Natural killer cell (primary cell): ENCODE measurements around the gene NTSR2. TPM values are rescaled to one million over a fixed set of nuclear protein-coding genes. Genes with fewer than 3 reads are reported as not detected.

Experiments used
- ATAC-seq, 3 donors: fragments of 150-1000 bp in 2 of 3; fragments of 200-7000 bp in 1 of 3; cut with Tn5 transposase; 1 replicate in 1 of 3; 2 replicates in 2 of 3; pipeline ENCODE4 v1.10.0; 2021; ENCODE audit warnings: mild to moderate bottlenecking in 2 of 3, moderate library complexity in 2 of 3
- DNase-seq, 2 donors: peaks; one replicate each; pipeline versions ENCODE4 v3.0.0 to v3.0.0-alpha.2; 2013 to 2021; ENCODE audit warnings: mixed read lengths in 1 of 2
- H3K27ac ChIP-seq: one replicate; pipeline ENCODE4 v1.5.1; 2013; ENCODE audit warnings: mild to moderate bottlenecking, low read length
- H3K27me3 ChIP-seq: one replicate; pipeline ENCODE4 v1.6.1; 2013; ENCODE audit warnings: low read length; ENCODE audit not compliant: control insufficient read depth, insufficient read depth
- H3K36me3 ChIP-seq: one replicate; pipeline ENCODE4 v1.6.1; 2013; ENCODE audit warnings: low read length; ENCODE audit not compliant: control insufficient read depth, insufficient read depth
- H3K4me1 ChIP-seq: one replicate; pipeline ENCODE4 v1.6.1; 2013; ENCODE audit warnings: low read length; ENCODE audit not compliant: control insufficient read depth, insufficient read depth
- H3K4me3 ChIP-seq: one replicate; pipeline ENCODE4 v1.5.1; 2013; ENCODE audit warnings: low read length
- H3K9me3 ChIP-seq: one replicate; pipeline ENCODE4 v1.6.1; 2013; ENCODE audit warnings: low read length; ENCODE audit not compliant: control insufficient read depth, insufficient read depth
- H3K27ac Mint-ChIP-seq, 2 donors: one replicate each; pipeline ENCODE4 v1.8.0; 2022; ENCODE audit warnings: mild to moderate bottlenecking in 2 of 2, mixed read lengths in 2 of 2, moderate library complexity in 1 of 2
- H3K27me3 Mint-ChIP-seq, 2 donors: one replicate each; pipeline ENCODE4 v1.8.0; 2022; ENCODE audit warnings: low read depth in 2 of 2, mixed read lengths in 2 of 2
- H3K36me3 Mint-ChIP-seq: one replicate; pipeline ENCODE4 v1.8.0; 2022; ENCODE audit warnings: mixed read lengths
- H3K4me1 Mint-ChIP-seq, 2 donors: one replicate each; pipeline ENCODE4 v1.8.0; 2022; ENCODE audit warnings: mixed read lengths in 2 of 2
- H3K4me3 Mint-ChIP-seq: one replicate; pipeline ENCODE4 v1.8.0; 2022; ENCODE audit warnings: mild to moderate bottlenecking, moderate library complexity, mixed read lengths
- H3K9me3 Mint-ChIP-seq, 2 donors: one replicate each; pipeline ENCODE4 v1.8.0; 2022; ENCODE audit warnings: mixed read lengths in 2 of 2
- WGBS: methylation state at CpG from one replicate; pipeline ENCODE4 v1.1.7; 2013; ENCODE audit warnings: missing lambda C conversion rate; ENCODE audit not compliant: insufficient coverage; 5-methylcytosine and 5-hydroxymethylcytosine counted together
- intact Hi-C: fragments of 100-400 bp; cut with micrococcal nuclease; formaldehyde crosslinking; loops from one replicate; pipeline ENCODE4 v1.14.2; 2022
- total RNA-seq, 4 donors: library from RNA; stranded (reverse); fragments of 120-200 nt in 1 of 4; gene quantifications; one replicate each; pipeline versions ENCODE4 v1.2.3 to v1.2.4, GENCODE V29; 2013 to 2022
- TF ChIP-seq, protein P1 (sequence below): fragments of 200-600 bp; IDR thresholded peaks from one replicate; pipeline ENCODE4 v1.8.0; 2022; ENCODE audit warnings: antibody characterized with exemption

The NTSR2 gene
- total RNA-seq, 3 donors from 2014 or later (not counting 1 experiment from before 2014, with no cell fraction given): not detected

DNA sequence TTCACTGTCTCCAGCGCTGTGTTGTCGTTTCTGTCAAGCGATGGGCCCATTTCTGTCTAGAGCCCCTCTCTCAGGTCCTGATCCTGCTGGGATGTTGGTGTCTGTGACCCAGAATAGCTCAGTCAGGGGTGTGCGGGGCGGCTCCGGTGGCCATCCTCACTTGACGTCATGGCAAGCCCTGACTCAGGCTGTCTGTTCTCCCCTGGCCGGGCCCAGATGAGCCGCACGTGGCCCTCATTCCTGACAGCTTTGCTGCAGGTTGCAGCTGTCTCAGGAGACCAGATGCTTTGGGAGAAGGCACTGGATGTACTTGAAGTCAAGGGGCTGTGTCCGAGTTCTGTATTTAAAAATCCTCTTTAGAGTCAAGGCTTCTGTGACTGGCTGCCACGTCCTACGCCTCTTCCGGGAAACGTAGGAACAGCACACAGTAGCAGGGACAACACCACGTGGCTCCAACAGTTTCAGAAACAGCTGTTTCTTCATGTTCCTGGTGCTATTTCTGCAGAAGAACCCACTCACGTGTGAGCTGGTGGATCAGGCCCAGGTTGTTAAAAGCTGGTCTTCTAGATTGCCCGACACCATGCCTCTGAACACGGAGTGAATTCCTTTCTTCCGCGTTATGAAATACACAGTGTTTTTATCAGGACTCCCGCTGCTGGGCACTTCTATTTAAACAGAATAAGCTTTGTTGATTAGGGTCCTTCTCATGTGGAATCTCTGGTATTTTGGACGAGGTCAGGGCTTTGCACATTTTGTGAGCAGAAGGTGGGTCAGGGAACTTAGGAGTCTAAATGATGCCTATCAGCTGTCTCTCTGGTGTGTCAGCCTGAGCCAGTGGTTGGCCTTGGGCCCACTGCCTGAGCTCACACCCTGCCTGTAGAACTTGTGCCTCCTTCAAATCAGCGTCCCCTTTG, 28.3 kb upstream of the NTSR2 start:
- Mint-ChIP-seq H3K4me1 (no peaks in the 10 kb centered on the region), H3K27me3 (no peaks in the 10 kb centered on the region), H3K4me3 (no peak overlapping the region), H3K9me3 (no peaks in the 10 kb centered on the region), H3K27ac (no peak overlapping the region), H3K36me3 (no peaks in the 10 kb centered on the region)
- H3K36me3 ChIP-seq: no peaks in the 10 kb centered on the region
- no peak overlapping the region for H3K27ac ChIP-seq
- peaks cover 9% of the 10 kb centered on the region for H3K4me1 ChIP-seq
- H3K27me3 ChIP-seq: no peaks in the 10 kb centered on the region
- no peak for ATAC-seq
- WGBS: 77% methylated on average over 24 of the region's 24 CpGs
- intact Hi-C loops: no loop called here
- H3K4me3 ChIP-seq: no peak overlapping the region
- no peak for DNase-seq
- TF ChIP-seq, protein P1, sequence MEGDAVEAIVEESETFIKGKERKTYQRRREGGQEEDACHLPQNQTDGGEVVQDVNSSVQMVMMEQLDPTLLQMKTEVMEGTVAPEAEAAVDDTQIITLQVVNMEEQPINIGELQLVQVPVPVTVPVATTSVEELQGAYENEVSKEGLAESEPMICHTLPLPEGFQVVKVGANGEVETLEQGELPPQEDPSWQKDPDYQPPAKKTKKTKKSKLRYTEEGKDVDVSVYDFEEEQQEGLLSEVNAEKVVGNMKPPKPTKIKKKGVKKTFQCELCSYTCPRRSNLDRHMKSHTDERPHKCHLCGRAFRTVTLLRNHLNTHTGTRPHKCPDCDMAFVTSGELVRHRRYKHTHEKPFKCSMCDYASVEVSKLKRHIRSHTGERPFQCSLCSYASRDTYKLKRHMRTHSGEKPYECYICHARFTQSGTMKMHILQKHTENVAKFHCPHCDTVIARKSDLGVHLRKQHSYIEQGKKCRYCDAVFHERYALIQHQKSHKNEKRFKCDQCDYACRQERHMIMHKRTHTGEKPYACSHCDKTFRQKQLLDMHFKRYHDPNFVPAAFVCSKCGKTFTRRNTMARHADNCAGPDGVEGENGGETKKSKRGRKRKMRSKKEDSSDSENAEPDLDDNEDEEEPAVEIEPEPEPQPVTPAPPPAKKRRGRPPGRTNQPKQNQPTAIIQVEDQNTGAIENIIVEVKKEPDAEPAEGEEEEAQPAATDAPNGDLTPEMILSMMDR: no peak
- H3K9me3 ChIP-seq: no peaks in the 10 kb centered on the region

DNA sequence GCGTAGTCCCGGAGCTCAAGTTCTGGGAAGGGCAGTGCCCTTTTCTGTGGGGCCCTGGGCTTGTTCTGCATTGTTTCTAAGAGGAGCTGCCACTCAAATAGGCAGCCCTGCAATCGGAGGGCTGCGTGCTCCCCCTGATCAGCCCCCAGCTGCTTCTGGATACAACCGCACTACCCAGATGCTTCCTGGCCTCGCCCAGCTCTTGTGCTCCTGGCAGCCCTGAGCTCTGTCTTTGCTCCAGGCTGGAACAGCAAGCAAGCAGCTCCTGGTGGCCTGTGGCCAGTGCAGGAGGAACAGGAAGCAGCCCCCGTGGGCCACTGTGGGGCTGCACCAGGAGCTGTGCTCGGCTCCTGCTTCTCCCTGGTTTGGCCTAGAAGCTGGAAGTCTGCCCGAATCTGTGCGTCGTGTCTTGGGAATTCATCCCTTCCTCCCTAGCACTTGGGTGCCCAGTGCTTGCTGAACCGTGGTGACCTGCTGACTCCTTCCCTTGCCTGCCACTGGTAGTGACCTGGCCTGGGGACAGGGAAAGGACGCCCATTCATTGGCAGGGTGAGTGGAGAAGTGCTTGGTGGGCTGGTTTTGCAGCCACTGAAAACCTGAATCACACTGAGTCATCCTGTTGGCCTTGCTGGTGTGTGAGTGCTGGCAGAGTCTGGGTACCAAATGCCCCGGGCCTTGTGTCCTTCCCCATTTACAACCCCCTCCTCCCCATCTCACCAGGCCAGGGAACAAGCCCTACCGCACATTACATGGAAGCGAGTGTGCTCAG, 27.3 kb upstream of the NTSR2 start:
- peaks cover 0 to 5% of the 10 kb centered on the region in 2 donors for H3K4me1 Mint-ChIP-seq
- H3K9me3 Mint-ChIP-seq: no peaks in the 10 kb centered on the region
- no peaks in the 10 kb centered on the region for H3K9me3 ChIP-seq
- no peak overlapping the region for H3K4me3 ChIP-seq
- peaks cover 11% of the 10 kb centered on the region for H3K4me1 ChIP-seq
- H3K36me3 ChIP-seq: no peaks in the 10 kb centered on the region
- DNase-seq (no peak), ATAC-seq (no peak)
- intact Hi-C loops: no loop called here
- no peaks in the 10 kb centered on the region for H3K27me3 ChIP-seq
- H3K27ac ChIP-seq: no peak overlapping the region
- TF ChIP-seq, protein P1: no peak
- H3K4me3 Mint-ChIP-seq: no peak overlapping the region
- no peaks in the 10 kb centered on the region for H3K36me3 Mint-ChIP-seq
- WGBS: 34% methylated on average over 16 of the region's 16 CpGs
- H3K27me3 Mint-ChIP-seq: no peaks in the 10 kb centered on the region
- no peak overlapping the region for H3K27ac Mint-ChIP-seq

- intact Hi-C loops: no loop called here
- TF ChIP-seq, protein P1: no peak
- no peaks in the 10 kb centered on the region for H3K36me3 Mint-ChIP-seq
Observed at GRCh38 chr2:11696736-11697102, 26.7 kb upstream of the NTSR2 start.

More at GRCh38 chr2:11696736-11697102, 26.7 kb upstream of the NTSR2 start:
- H3K4me1 ChIP-seq: peaks cover 6% of the 10 kb centered on the region
- no peaks in the 10 kb centered on the region for H3K9me3 ChIP-seq
- peaks cover 0 to 5% of the 10 kb centered on the region in 2 donors for H3K4me1 Mint-ChIP-seq
- 34% methylated on average over 9 of the region's 9 CpGs for WGBS
- DNase-seq (no peak), ATAC-seq (no peak)
- H3K4me3 ChIP-seq: no peak overlapping the region
- no peak overlapping the region for H3K27ac ChIP-seq
- H3K4me3 Mint-ChIP-seq: no peak overlapping the region
- H3K36me3 ChIP-seq: no peaks in the 10 kb centered on the region
- no peaks in the 10 kb centered on the region for H3K27me3 Mint-ChIP-seq
- H3K27me3 ChIP-seq: no peaks in the 10 kb centered on the region
- H3K9me3 Mint-ChIP-seq: no peaks in the 10 kb centered on the region
- no peak overlapping the region for H3K27ac Mint-ChIP-seq
